ENCODE measurements around the gene SPEN.

- TF ChIP-seq POLR2AphosphoS5 (IDR thresholded peaks at IDR 0.05; ENCODE audit: borderline replicate concordance, low read depth, low read length) (no peak), EZH2 (IDR thresholded peaks at IDR 0.05) (no peak)
Measured at GRCh38 chr1:15950302-15950701, 102.8 kb downstream of the SPEN start.
